ENCODE results near the gene CDT1. TPM values are rescaled to one million over a fixed set of nuclear protein-coding genes. Genes with fewer than 3 reads are reported as not detected.
A peak's percentile ranks its signal among the peaks of the same experiment; 100 is the strongest.

Gene CDT1
- total RNA-seq, 1 experiment from 2014 or later = 74.1 TPM

DNA sequence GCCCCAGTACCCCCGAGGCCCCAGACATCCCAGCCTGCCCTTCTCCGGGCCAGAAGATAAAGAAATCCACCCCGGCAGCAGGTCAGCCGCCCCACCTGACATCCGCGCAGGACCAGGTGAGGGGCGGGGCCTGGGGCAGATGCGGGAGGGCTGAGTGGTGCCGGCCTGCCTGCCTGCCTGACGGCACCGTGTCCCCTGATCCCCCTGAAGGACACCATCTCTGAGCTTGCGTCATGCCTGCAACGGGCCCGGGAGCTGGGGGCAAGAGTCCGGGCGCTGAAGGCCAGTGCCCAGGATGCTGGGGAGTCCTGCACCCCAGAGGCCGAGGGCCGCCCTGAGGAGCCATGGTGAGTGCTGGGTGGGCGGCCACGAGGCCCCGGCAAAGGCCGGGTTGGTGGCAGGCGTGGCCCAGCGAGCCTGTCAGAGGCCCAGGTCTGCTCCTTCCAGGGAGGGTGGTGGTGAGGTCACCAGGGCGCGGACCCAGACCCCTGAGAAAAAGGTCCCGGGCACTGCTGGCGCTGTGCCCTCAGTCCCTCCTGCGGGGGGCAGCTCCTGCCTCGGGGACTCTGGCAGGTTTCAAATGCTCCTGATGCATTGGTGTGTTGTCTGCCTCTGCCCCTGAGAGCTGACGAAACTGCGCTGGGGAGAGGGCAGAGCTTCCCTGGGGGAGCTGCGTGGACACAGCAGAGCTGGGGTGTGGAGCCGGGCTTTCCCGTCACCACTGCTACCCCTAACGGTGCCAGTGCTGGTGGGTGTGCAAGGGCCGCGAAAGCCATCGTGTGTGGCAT is 1.2 kb downstream of the CDT1 start:
- H3K23ac ChIP-seq (ENCODE audit: insufficient read length, low read depth, low read length) = no peak overlapping the region
- Mint-ChIP-seq H3K4me1 (peaks cover 0 to 3% of the 10 kb centered on the region in 2 experiments; a peak in 1 of 4 replicates), H3K4me3 (peak overlapping the region; percentile 82 to 86), H3K27me3 (ENCODE audit: low read depth) (no peaks in the 10 kb centered on the region; the same call in 1 of the 2 replicates), H3K27ac (peak overlapping the region in 2 of 3 experiments; percentile 73 to 92; a peak in 3 of 7 replicates), H3K9me3 (no peaks in the 10 kb centered on the region), H3K36me3 (ENCODE audit: insufficient read depth in 1 of 3, low read depth in 3 of 3) (peaks cover 17 to 53% (median 47%) of the 10 kb centered on the region in 3 experiments)
- no peak overlapping the region for H2AFZ ChIP-seq (ENCODE audit: low read length)
- no peak overlapping the region for H2BK15ac ChIP-seq (ENCODE audit: low read depth, low read length)
- H2BK5ac ChIP-seq (ENCODE audit: insufficient read length, low read length) = no peak overlapping the region
- peak overlapping the region; percentile 40 for H3K18ac ChIP-seq (ENCODE audit: insufficient read length, low read depth, low read length)
- H4K91ac ChIP-seq (ENCODE audit: insufficient read length, low read depth, low read length) = no peak overlapping the region
- peak overlapping the region; percentile 81 for H3K4me2 ChIP-seq (ENCODE audit: insufficient read depth, insufficient read length, low read length)
- DNase-seq = peak; percentile 65
- no peak overlapping the region for H4K5ac ChIP-seq (ENCODE audit: insufficient read length, low read depth, low read length)
- H2AK5ac ChIP-seq (ENCODE audit: insufficient read length, low read length) = no peak overlapping the region
- H2BK12ac ChIP-seq (ENCODE audit: insufficient read length, low read depth, low read length) = no peak overlapping the region
- no peak overlapping the region for H3K27ac ChIP-seq (ENCODE audit: insufficient read length, low read depth, low read length)
- no peaks in the 10 kb centered on the region for H3K4me1 ChIP-seq (ENCODE audit: insufficient read depth, low read length)
- H3K79me1 ChIP-seq (ENCODE audit: insufficient read depth, low read depth, low read length, poor library complexity, severe bottlenecking) = peaks cover 6% of the 10 kb centered on the region
- TF ChIP-seq, protein P1, sequence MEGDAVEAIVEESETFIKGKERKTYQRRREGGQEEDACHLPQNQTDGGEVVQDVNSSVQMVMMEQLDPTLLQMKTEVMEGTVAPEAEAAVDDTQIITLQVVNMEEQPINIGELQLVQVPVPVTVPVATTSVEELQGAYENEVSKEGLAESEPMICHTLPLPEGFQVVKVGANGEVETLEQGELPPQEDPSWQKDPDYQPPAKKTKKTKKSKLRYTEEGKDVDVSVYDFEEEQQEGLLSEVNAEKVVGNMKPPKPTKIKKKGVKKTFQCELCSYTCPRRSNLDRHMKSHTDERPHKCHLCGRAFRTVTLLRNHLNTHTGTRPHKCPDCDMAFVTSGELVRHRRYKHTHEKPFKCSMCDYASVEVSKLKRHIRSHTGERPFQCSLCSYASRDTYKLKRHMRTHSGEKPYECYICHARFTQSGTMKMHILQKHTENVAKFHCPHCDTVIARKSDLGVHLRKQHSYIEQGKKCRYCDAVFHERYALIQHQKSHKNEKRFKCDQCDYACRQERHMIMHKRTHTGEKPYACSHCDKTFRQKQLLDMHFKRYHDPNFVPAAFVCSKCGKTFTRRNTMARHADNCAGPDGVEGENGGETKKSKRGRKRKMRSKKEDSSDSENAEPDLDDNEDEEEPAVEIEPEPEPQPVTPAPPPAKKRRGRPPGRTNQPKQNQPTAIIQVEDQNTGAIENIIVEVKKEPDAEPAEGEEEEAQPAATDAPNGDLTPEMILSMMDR (conservative IDR thresholded peaks at IDR 0.05) = no peak
- H3T11ph ChIP-seq (ENCODE audit: low read length) = no peak overlapping the region
- H3K79me2 ChIP-seq (ENCODE audit: insufficient read depth, low read length) = peaks cover 3% of the 10 kb centered on the region; the same call in 1 of the 2 replicates
- no peak overlapping the region for H2BK120ac ChIP-seq (ENCODE audit: low read depth, low read length, poor library complexity, severe bottlenecking)
- peak overlapping the region; percentile 74 for H3K14ac ChIP-seq (ENCODE audit: insufficient read depth, low read length)
- no peak overlapping the region for H2BK20ac ChIP-seq (ENCODE audit: low read depth, low read length, poor library complexity, severe bottlenecking)
- WGBS (ENCODE audit: extremely low coverage, insufficient read length, low lambda C conversion rate) = no CpG with 5 or more reads among the region's 39 CpGs
- no peak overlapping the region for H4K8ac ChIP-seq (replicated peaks; ENCODE audit: insufficient read length, low read depth, low read length)
- H3K27me3 ChIP-seq (ENCODE audit: insufficient read depth, low read length) = no peaks in the 10 kb centered on the region
- H4K20me1 ChIP-seq (ENCODE audit: control insufficient read depth, insufficient read depth, insufficient read length) = no peaks in the 10 kb centered on the region
- peaks cover 14% of the 10 kb centered on the region for H3K23me2 ChIP-seq (ENCODE audit: insufficient read length, low read depth, low read length, poor library complexity, severe bottlenecking)
- H3K9ac ChIP-seq (ENCODE audit: extremely low read depth, insufficient read length, low read length) = peak overlapping the region; percentile 83
- no peak overlapping the region for H3K56ac ChIP-seq (ENCODE audit: insufficient read length, low read depth, low read length)
- no peaks in the 10 kb centered on the region for H3K9me3 ChIP-seq (ENCODE audit: control insufficient read depth, low read depth, low read length)
- H3K4ac ChIP-seq (ENCODE audit: low read depth, low read length) = no peak overlapping the region

Data from H9 (cell line).